GM12878 (cell line): ENCODE measurements around the gene BIVM. TPM values are rescaled to one million over a fixed set of nuclear protein-coding genes. Genes with fewer than 3 reads are reported as not detected.
A peak's percentile ranks its signal among the peaks of the same experiment; 100 is the strongest.

Source experiments
- ATAC-seq: fragments of 200-7000 bp; cut with Tn5 transposase; 3 replicates; pipeline ENCODE4 v1.9.1; 2020; ENCODE audit warnings: mild to moderate bottlenecking, moderate library complexity
- BruUV-seq: library from RNA; stranded (reverse); fragments of 400-500 nt; replicated peaks from 2 replicates; lab custom pipeline; 2021; lab: Mats Ljungman, UMichigan
- CTCF ChIA-PET: fragments of 300-600 bp; sonication (Branson Sonifier 250); formaldehyde crosslinking; extraction: SDS; loops from one replicate; lab custom pipeline; 2021; ENCODE audit warnings: inconsistent platforms; lab: Yijun Ruan, JAX
- POLR2A ChIA-PET: fragments of 350-600 bp; formaldehyde crosslinking; extraction: SDS; loops from one replicate; lab custom pipeline; 2021; ENCODE audit warnings: inconsistent platforms; lab: Charles Lee
- RAD21 ChIA-PET: fragments of 300-600 bp; sonication (Branson Sonifier 250); formaldehyde crosslinking; loops from one replicate; lab custom pipeline; 2023; ENCODE audit warnings: antibody characterized with exemption; ENCODE audit not compliant: unreplicated experiment; lab: Charles Lee
- SMC1A ChIA-PET: fragments of 300-600 bp; sonication (Branson Sonifier 250); formaldehyde crosslinking; loops from one replicate; lab custom pipeline; 2023; ENCODE audit not compliant: unreplicated experiment, uncharacterized antibody; lab: Charles Lee
- DNase-seq: peaks from one replicate; pipeline ENCODE4 v3.0.0-alpha.2; 2011; ENCODE audit warnings: low read depth, low spot score
- FAIRE-seq: peaks from 3 replicates; lab custom pipeline; 2011; peaks lifted over from hg19 to GRCh38; lab: Jason Lieb, UNC
- H2AFZ ChIP-seq: 2 replicates; pipeline ENCODE4 v1.6.0; 2011; ENCODE audit warnings: low read depth, low read length, control low read depth; ENCODE audit not compliant: control insufficient read depth
- H3K27ac ChIP-seq: 2 replicates; pipeline ENCODE4 v1.5.1; 2011; ENCODE audit warnings: control low read depth; ENCODE audit not compliant: control insufficient read depth, insufficient read depth
- H3K27me3 ChIP-seq, 2 experiments: replicated peaks in 1 of 2; 2 replicates each; pipeline versions ENCODE4 v1.6.0 to v1.6.1; 2011; ENCODE audit warnings: low read length in 1 of 2; ENCODE audit not compliant: control insufficient read depth in 2 of 2, insufficient read depth in 2 of 2
- H3K36me3 ChIP-seq, 2 experiments: 2 replicates each; pipeline ENCODE4 v1.5.1; 2011; ENCODE audit warnings: low read length in 1 of 2; ENCODE audit not compliant: control insufficient read depth in 2 of 2, insufficient read depth in 2 of 2
- H3K4me1 ChIP-seq: 2 replicates; pipeline ENCODE4 v1.6.1; 2011; ENCODE audit warnings: mild to moderate bottlenecking, low read length, moderate library complexity, mixed read lengths; ENCODE audit not compliant: control insufficient read depth, insufficient read depth
- H3K4me2 ChIP-seq: 2 replicates; pipeline ENCODE4 v1.6.0; 2011; ENCODE audit warnings: control low read depth; ENCODE audit not compliant: control insufficient read depth, insufficient read depth
- H3K4me3 ChIP-seq: fragments of 200-600 bp; sonication (generic); 2 replicates; pipeline ENCODE4 v1.5.1; 2016
- H3K79me2 ChIP-seq: 2 replicates; pipeline ENCODE4 v1.6.0; 2011; ENCODE audit warnings: low read length; ENCODE audit not compliant: control insufficient read depth, insufficient read depth
- H3K9ac ChIP-seq: 2 replicates; pipeline ENCODE4 v1.8.0; 2011; ENCODE audit warnings: low read length, control low read depth, mixed read lengths; ENCODE audit not compliant: control insufficient read depth, insufficient read depth
- H3K9me3 ChIP-seq: replicated peaks from 3 replicates; pipeline ENCODE4 v1.5.1; 2011; ENCODE audit warnings: mild to moderate bottlenecking, low read length; ENCODE audit not compliant: control insufficient read depth, insufficient read depth
- H4K20me1 ChIP-seq: 2 replicates; pipeline ENCODE4 v1.6.0; 2011; ENCODE audit not compliant: control insufficient read depth, insufficient read depth
- ASH2L ChIP-seq: fragments of 300-600, 200-600 bp; sonication (generic); IDR thresholded peaks from 2 replicates; pipeline ENCODE4 v1.6.1; 2017; ENCODE audit warnings: low read depth, mild to moderate bottlenecking, borderline replicate concordance
- BHLHE40 ChIP-seq, 2 experiments: fragments of 450-650 bp in 1 of 2; IDR thresholded peaks; 2 replicates each; pipeline ENCODE4 v1.6.1; 2011 to 2017; ENCODE audit warnings: low read depth in 2 of 2, borderline replicate concordance in 1 of 2, improper control_type of control experiment in 1 of 2, low read length in 1 of 2, mild to moderate bottlenecking in 1 of 2
- CBX5 ChIP-seq: sonication (generic); IDR thresholded peaks from 2 replicates; pipeline ENCODE4 v1.6.1; 2016; ENCODE audit warnings: low read depth, moderate library complexity, mild to moderate bottlenecking, inconsistent platforms
- CEBPZ ChIP-seq: fragments of 150-350 bp; IDR thresholded peaks from 2 replicates; pipeline ENCODE4 v1.6.1; 2016; ENCODE audit warnings: low read depth, low read length
- CHD2 ChIP-seq: IDR thresholded peaks from 2 replicates; pipeline ENCODE4 v1.6.1; 2011; ENCODE audit warnings: low read depth, low read length, improper control_type of control experiment, borderline replicate concordance
- HDAC2 ChIP-seq: fragments of 200-600 bp; sonication (generic); IDR thresholded peaks from 2 replicates; pipeline ENCODE4 v1.6.1; 2017
- MAX ChIP-seq: IDR thresholded peaks from 2 replicates; pipeline ENCODE4 v1.6.1; 2012; ENCODE audit warnings: low read depth, low read length, improper control_type of control experiment
- MTA2 ChIP-seq: fragments of 450-650 bp; IDR thresholded peaks from 2 replicates; pipeline ENCODE4 v1.6.1; 2016; ENCODE audit warnings: low read depth, mild to moderate bottlenecking, moderate library complexity
- NFYA ChIP-seq: IDR thresholded peaks from 2 replicates; pipeline ENCODE4 v1.6.1; 2011; ENCODE audit warnings: low read depth, mild to moderate bottlenecking, low read length, improper control_type of control experiment, borderline replicate concordance
- PKNOX1 ChIP-seq: fragments of 450-650 bp; IDR thresholded peaks from 2 replicates; pipeline ENCODE4 v1.6.1; 2016; ENCODE audit warnings: mild to moderate bottlenecking
- SPI1 ChIP-seq: IDR thresholded peaks from 2 replicates; pipeline ENCODE4 v1.6.1; 2011; ENCODE audit warnings: low read depth, mild to moderate bottlenecking, low read length, moderate library complexity, borderline replicate concordance; ENCODE audit not compliant: insufficient read depth
- STAT3 ChIP-seq: IDR thresholded peaks from 2 replicates; pipeline ENCODE4 v1.6.1; 2011; ENCODE audit warnings: low read depth, low read length, improper control_type of control experiment
- TCF3 ChIP-seq: IDR thresholded peaks from 2 replicates; pipeline ENCODE4 v1.6.1; 2012; ENCODE audit warnings: low read depth, mild to moderate bottlenecking, low read length, borderline replicate concordance; ENCODE audit not compliant: insufficient read depth
- ZNF207 ChIP-seq: fragments of 450-650 bp; IDR thresholded peaks from 2 replicates; pipeline ENCODE4 v1.6.1; 2014; ENCODE audit warnings: antibody characterized with exemption, mild to moderate bottlenecking, borderline replicate concordance
- WGBS: methylation state at CpG from one replicate; pipeline ENCODE4 v1.1.6; 2016; ENCODE audit warnings: low lambda C conversion rate; ENCODE audit not compliant: insufficient replicate concordance, insufficient coverage; ENCODE audit errors: missing lambda C conversion rate; 5-methylcytosine and 5-hydroxymethylcytosine counted together
- in situ Hi-C: fragments of 300-500 bp; cut with MboI; formaldehyde crosslinking; loops from 9 replicates; pipeline ENCODE4 v1.14.3; 2018; ENCODE audit warnings: mixed read lengths
- intact Hi-C: fragments of 100-400 bp; cut with micrococcal nuclease; formaldehyde crosslinking; loops from one replicate; pipeline ENCODE4 v1.14.2; 2022; ENCODE audit not compliant: unreplicated experiment
- polyA plus RNA-seq, 11 experiments: library from polyadenylated mRNA; depleted of rRNA in 4 of 11; unstranded in 6 of 11; stranded (reverse) in 5 of 11; fragments of >200 nt; fragmentation: Nextera tagmentation in 4 of 11; fragmentation: Illumina TruSeq in 1 of 11; extraction: Ambion mirVana in 4 of 11; extraction: Trizol in 1 of 11; gene quantifications; 1 replicate in 1 of 11; 2 replicates in 10 of 11; pipeline versions ENCODE4 v1.2.1 to v1.2.3, GENCODE V29; 2011 to 2016; ENCODE audit warnings: inconsistent platforms in 2 of 11, missing spikeins in 2 of 11, low read depth in 1 of 11
- total RNA-seq, 4 experiments: library from RNA; depleted of rRNA in 3 of 4; stranded (reverse); fragments of >200 nt in 3 of 4; fragmentation: Illumina TruSeq in 1 of 4; extraction: Trizol in 1 of 4; gene quantifications; 2 replicates each; pipeline versions ENCODE4 v1.2.1 to v1.2.3, GENCODE V29; 2013 to 2021

BIVM gene
- total and polyA plus RNA-seq, 10 of the 15 experiments (the other 5 are each of a cell fraction or from before 2014, with no cell fraction given): 3.4 to 20.1 (median 14.1) TPM

- intact Hi-C loops: no loop called here
- Histone ChIP-seq H4K20me1 (no peaks in the 10 kb centered on the region), H3K4me3 (no peak overlapping the region), H3K79me2 (no peaks in the 10 kb centered on the region), H2AFZ (no peak overlapping the region), H3K4me2 (no peak overlapping the region), H3K9ac (no peak overlapping the region), H3K4me1 (no peaks in the 10 kb centered on the region), H3K9me3 (no peaks in the 10 kb centered on the region), H3K27ac (no peak overlapping the region), H3K36me3 (peaks cover 0 to 2% of the 10 kb centered on the region in 2 experiments; a peak in 1 of 4 replicates)
- in situ Hi-C loops: no loop called here
- FAIRE-seq (peak; percentile 38), DNase-seq (no peak)
- BruUV-seq: no TSS peak
- CTCF ChIA-PET: no interaction called here
- no peak for TF ChIP-seq CEBPZ
- TF ChIP-seq NFYA: no peak
- no peak for TF ChIP-seq ASH2L
- no peak for TF ChIP-seq HDAC2
- no peak for TF ChIP-seq MAX
- TF ChIP-seq CBX5: no peak
- TF ChIP-seq STAT3: no peak
- TF ChIP-seq SPI1: no peak
- no peak for TF ChIP-seq PKNOX1
- TF ChIP-seq CHD2: no peak
- TF ChIP-seq BHLHE40 (IDR thresholded peaks at IDR 0.05; ENCODE audit: borderline replicate concordance in 1 of 2, low read depth in 2 of 2, low read length in 1 of 2): no peak
- TF ChIP-seq TCF3: no peak
- no peak for TF ChIP-seq ZNF207
- TF ChIP-seq MTA2: no peak
- TF ChIP-seq, all 136 proteins: peak for 0
- ChIA-PET SMC1A (interaction anchor here (3.2 kb wide), 1 partner anchor 11 kb away, joined by 11 read pairs; no protein-coding TSS in a partner anchor), RAD21 (no interaction called here), POLR2A (no interaction called here)
- no peak for ATAC-seq
- 75% methylated on average over 4 of the region's 4 CpGs for WGBS
- no peaks in the 10 kb centered on the region for H3K27me3 ChIP-seq
Measured at GRCh38 chr13:102830646-102831045, 31.7 kb downstream of the BIVM start.
